HL-60/S4 treated with phorbol 12-myristate 13-acetate at 8.2 ng/mL for 4 days and 3 days (cell line): ENCODE results near the gene GALNT6.
"Not testable (repeated sequence)": the region's sequence is repeated elsewhere in the genome, so short reads cannot be mapped to it uniquely, and the experiment has no call there.

Source experiments
- in situ Hi-C: fragments of 300-500 bp; cut with MboI; formaldehyde crosslinking; loops from 2 replicates; pipeline ENCODE4 v1.15.0; 2022; ENCODE audit warnings: low sequenced_read_pairs

Gene GALNT6

GRCh38 chr12:51324953-51325352 is 66.3 kb downstream of the GALNT6 start:
- in situ Hi-C loops, result no loop called here

DNA sequence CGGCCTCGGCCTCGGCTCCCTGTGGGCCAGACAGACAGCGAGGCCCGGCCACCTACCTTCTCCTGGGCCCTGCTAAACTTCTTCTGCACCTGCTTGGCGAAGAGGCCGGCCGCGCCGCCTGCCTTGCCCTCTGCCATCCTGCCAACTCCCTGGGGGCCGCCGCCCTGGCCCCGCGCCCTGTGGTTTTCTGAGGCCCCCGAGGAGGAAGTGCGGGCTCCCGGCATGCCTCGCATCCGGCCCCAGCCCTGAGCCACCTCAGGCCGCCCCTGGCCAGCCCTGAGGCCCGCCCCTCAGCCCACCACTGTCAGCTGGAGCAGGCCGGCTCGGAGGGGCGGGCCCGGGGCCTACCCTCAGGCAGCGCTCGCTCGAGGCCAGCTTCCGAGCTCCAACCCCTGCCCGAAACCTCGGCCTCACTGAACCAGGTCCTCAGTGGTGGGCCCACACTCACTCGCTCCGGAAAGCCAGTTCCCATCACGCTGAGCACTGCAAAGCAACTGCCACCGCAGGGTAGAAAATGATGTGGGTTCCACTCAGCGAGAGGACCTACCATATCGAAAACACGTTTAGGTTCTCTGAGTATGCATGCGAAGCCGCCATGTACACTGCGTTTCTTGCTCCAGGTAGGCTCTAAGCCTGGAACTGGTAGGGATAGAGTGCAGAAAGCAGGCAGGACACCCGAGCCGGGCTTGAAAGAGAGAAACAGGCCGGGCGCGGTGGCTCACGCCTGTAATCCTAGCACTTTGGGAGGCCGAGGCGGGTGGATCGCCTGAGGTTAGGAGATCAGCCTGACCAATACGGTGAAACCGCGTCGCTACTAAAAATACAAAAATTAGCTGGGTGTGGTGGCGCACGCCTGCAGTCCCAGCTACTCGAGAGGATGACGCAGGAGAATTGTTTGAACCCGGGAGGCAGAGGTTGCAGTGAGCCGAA is 67.0 kb downstream of the GALNT6 start, which contains the start of gene BIN2:
BIN2 (minus strand) TSS at position 209 of the 930 bp plus-strand sequence; CDS start at position 137, 72 bp downstream.
- in situ Hi-C loops, result no loop called here

DNA sequence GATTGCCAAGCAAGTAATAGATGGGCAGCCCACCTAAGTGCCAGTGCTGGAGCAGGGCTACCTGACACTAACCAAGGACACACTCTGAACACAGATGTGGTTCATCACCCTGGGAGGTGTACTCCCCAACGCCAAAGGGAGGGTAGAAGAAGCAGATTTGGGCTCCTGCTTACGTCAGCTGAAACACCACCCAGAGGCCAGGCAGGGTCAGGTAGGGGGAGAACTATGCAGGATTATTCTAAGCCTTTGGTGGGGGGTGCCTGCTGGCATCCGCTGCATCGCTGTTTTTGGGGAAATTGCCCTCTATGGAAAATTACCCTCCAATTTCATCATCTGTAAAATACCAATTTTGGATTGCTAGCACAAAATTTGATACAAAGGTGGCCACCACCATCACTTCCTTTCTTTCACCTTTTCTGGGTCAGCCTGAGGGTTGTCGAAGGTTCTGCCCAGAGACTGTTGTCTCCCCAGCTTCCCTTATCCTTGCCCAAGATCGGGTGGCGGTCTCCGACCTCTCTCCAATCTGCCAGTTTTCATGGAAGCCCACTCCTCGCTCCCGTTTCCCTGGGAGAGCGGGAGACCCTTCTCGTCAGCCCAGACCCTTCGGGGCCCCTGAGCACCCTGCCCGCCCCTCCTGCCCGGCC is 67.8 kb downstream of the GALNT6 start:
- in situ Hi-C loops, result no loop called here

DNA sequence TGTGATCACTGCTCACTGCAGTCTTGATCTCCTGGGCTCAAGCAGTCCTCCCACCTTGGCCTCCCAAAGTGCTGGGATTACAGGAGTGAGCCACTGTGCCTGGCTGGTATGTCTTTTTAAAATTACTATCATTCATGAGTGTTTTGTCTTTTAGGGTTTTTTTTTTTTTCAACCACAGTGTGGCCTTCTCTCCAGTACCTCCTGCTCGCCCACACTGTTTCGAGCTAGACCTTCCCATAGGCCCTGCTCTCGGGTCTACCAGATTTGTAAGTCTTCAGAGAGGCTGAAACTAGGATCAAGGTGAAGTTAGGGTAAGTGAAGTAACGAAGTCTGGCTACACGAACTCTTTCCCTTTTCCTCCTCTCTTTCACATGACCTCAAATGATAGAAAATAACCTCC is 68.8 kb downstream of the GALNT6 start:
- in situ Hi-C loops, result no loop called here

GRCh38 chr12:51321882-51322281 is 69.3 kb downstream of the GALNT6 start:
- in situ Hi-C loops, result no loop called here

DNA sequence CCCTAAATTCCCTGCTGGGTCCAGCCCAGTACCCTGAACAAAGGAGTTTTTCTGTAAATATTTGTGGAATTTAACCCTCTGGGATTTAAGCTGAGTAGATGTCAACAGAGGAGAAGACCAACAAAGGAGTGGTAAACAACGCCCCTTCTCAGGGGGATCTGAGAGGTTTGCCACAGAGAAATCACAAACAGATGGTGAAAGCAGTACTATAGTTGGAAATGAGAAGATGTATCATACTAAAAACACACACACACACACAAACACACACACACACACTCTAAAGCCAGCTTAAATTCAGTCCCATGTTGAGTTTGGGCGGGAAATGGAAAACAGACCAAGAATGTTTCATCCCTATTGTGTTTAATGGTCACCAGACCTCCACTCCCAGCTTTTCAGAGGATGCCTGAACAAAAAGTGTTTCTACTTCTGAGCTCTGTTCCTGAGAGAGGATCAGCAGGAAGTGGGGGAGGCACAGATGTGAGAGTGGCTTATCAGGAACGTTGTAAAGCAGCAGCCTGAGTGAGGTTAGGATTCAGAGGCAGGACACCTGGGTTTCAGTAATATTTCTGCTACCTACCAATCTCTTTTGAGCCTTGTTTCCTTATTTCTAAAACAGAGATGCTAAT is 70.4 kb downstream of the GALNT6 start:
- in situ Hi-C loops, result no loop called here

DNA sequence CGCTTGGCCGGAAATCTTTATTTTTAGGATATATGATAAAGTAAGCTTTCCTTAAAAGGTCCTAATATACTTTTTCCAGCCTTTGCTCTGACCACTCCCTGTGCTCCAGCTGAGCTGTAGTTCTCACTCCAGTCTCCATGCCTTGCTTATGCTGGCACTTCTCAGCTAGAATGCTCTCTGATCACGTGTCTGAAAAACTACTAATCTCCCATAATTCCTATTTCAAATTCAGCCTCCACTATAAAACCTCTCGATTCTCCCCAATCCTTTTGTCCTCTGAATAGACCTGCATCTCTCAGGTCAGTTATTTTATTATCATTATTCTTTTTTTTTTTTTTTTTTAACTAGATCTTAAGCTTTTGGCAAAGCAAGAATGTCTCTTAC is 70.9 kb downstream of the GALNT6 start:
- in situ Hi-C loops, result no loop called here

DNA sequence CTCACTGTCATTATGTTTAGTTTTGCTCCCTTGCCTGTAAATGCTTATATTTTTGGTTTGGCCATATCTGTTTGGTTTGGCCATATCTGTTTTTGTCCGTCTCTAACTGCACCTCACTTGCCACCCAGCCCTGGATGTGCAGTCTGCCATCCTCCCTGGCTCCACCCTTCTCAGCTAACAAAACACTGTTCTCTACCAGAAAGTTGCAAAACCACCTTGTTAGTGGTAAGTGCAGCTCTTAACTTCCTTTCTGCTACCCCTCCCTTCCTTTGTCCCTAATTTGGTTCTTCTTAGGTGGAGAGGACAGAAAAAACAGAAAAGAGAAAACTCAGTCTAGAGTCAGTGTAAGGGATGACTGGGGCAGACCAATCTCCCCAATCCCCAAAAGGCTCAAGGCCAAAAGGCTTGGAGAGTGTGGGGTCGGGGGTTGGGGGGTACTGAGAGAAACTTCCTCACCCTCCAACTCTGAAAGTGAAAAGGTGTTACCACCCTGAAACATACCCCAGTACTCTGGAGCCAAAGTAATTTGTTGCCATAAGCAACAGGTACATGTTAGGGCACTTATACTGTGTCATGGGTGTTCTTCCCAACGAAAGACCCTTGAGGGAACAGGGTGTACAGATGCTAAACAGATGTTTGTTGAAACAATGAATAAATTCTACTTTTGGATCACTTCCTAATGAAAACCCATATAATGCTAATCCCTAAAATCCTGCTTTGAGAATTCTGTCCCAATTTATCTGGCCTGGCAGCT is 72.2 kb downstream of the GALNT6 start:
- in situ Hi-C loops, result no loop called here

DNA sequence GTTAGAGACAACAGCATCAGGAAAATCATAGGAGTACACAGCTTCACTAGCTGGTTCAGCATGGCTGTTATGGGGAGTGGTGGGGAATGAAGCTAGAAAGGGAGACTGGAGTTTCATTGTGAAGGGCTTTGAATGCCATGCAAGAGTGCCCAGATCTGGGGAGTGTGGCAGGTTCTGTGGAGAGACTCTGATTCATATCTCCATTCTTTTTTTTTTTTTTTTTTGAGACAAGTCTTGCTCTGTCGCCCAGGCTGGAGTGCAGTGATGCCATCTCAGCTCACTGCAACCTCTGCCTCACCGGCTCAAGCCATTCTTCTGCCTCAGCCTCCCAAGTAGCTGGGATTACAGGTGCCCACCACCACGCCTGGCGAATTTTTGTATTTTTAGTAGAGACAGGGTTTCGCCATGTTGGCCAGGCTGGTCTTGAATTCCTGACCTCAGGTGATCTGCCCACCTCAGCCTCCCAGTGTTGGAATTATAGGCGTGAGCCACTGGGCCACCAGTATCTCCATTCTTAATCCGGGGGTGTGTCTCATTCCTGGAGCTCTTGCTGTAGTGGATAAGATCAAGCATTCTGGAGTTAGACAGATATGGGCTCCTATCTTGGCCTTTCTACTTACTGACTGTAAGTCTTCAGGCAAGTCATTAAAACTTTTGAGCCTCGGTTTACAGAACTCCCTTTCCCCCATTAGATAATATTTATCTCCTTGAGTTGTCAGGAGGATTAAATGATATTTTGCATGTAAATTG is 73.0 kb downstream of the GALNT6 start:
- in situ Hi-C loops, result not testable (repeated sequence)

DNA sequence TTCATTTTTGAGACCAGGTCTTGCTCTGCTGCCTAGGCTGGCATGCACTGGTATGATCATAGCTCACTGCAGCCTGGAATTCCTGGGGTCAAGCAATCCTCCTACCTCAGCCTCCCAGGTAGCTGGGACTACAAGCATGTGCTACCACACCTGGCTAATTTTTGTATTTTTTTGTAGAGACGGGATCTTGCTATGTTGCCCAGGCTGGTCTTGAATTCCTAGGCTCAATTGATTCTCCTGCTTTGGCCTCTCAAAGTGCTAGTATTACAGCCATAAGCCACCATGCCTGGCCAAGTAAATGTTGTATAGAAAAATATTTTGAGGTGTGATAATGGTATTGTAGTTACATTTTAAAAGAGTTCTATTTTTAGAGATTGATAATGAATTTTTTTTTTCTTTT is 79.8 kb downstream of the GALNT6 start:
- in situ Hi-C loops, result no loop called here

- in situ Hi-C loops, result no loop called here
These were observed 83.3 kb downstream of the GALNT6 start for GRCh38 chr12:51307655-51308593.

DNA sequence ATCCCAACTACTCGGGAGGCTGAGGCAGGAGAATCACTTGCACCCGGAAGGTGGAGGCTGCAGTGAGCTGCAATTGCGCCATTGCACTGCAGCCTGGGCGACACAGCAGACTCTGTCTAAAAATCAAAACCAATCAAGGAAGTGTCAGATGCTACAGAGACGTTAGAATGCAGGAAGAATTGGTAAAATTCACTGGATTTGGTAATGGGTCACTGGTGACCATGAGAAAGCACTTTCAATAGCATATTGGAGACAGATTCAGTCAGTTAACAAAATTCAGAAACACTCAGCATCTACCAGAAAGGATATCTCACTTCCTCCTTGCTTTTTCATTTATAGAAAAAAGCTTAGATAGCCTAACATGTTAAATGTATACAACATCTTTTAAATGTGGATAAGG is 84.7 kb downstream of the GALNT6 start:
- in situ Hi-C loops, result no loop called here
